PC-9 (cell line): ENCODE data around the gene LRMDA.
A peak's percentile ranks its signal among the peaks of the same experiment; 100 is the strongest.

ENCODE experiments used
- CTCF ChIP-seq: fragments of 200-600 bp; sonication (generic); conservative IDR thresholded peaks from 2 replicates; pipeline ENCODE4 v1.6.1; 2017; ENCODE audit warnings: mixed run types, antibody characterized with exemption, mild to moderate bottlenecking, moderate library complexity
- EZH2 ChIP-seq: fragments of 200-600 bp; sonication (generic); IDR thresholded peaks from 2 replicates; pipeline ENCODE4 v1.8.0; 2017; ENCODE audit warnings: antibody characterized with exemption, low read depth

- TF ChIP-seq CTCF (peak; percentile 43), EZH2 (no peak)
Measured at GRCh38 chr10:75922435-75922834, 491.0 kb downstream of the LRMDA start.
